Neural cell (in vitro differentiated cells): Measurements from ENCODE around the gene TANGO6. TPM values are rescaled to one million over a fixed set of nuclear protein-coding genes. Genes with fewer than 3 reads are reported as not detected.

Experiments used
- H2AFZ ChIP-seq: fragments of 200-600, 300-800 bp; sonication (generic), shearing (Covaris generic); 2 replicates; pipeline ENCODE4 v1.6.0; 2014; ENCODE audit warnings: low read depth, mild to moderate bottlenecking, antibody characterized with exemption, low read length, moderate library complexity
- H3F3A ChIP-seq: fragments of 200-600 bp; shearing (Covaris generic); 2 replicates; pipeline ENCODE4 v1.6.1; 2016; ENCODE audit warnings: mild to moderate bottlenecking, moderate library complexity, mixed read lengths, antibody characterized with exemption, low read length; ENCODE audit not compliant: insufficient read depth, poor library complexity, severe bottlenecking
- H3K27ac ChIP-seq: fragments of 200-600, 300-800 bp; sonication (generic), shearing (Covaris generic); 2 replicates; pipeline ENCODE4 v1.5.1; 2014; ENCODE audit warnings: mild to moderate bottlenecking, low read length, moderate library complexity
- H3K27me3 ChIP-seq: fragments of 300-800, 200-600 bp; sonication (generic), shearing (Covaris generic); 2 replicates; pipeline ENCODE4 v1.6.0; 2014; ENCODE audit warnings: mild to moderate bottlenecking, low read depth, low read length, moderate library complexity; ENCODE audit not compliant: insufficient read depth
- H3K36me3 ChIP-seq: fragments of 300-800, 200-600 bp; sonication (generic), shearing (Covaris generic); 2 replicates; pipeline ENCODE4 v1.5.1; 2014; ENCODE audit warnings: mild to moderate bottlenecking, antibody characterized with exemption, low read length, moderate library complexity; ENCODE audit not compliant: insufficient read depth
- H3K4me2 ChIP-seq: fragments of 300-800, 200-600 bp; sonication (generic), shearing (Covaris generic); 2 replicates; pipeline ENCODE4 v1.6.0; 2014; ENCODE audit warnings: mild to moderate bottlenecking, low read length
- H3K4me3 ChIP-seq: fragments of 300-800, 200-600 bp; sonication (generic), shearing (Covaris generic); 2 replicates; pipeline ENCODE4 v1.5.1; 2014; ENCODE audit warnings: mild to moderate bottlenecking, low read length, moderate library complexity
- H3K79me2 ChIP-seq: fragments of 200-600 bp; shearing (Covaris generic); replicated peaks from 2 replicates; pipeline ENCODE4 v1.6.0; 2014; ENCODE audit warnings: mild to moderate bottlenecking, low read length, moderate library complexity; ENCODE audit not compliant: insufficient read depth
- H3K9ac ChIP-seq: fragments of 300-800, 200-600 bp; sonication (generic), shearing (Covaris generic); 2 replicates; pipeline ENCODE4 v1.6.1; 2016; ENCODE audit warnings: mild to moderate bottlenecking, low read length, mixed read lengths
- H3K9me2 ChIP-seq: fragments of 200-600 bp; shearing (Covaris generic); 2 replicates; pipeline ENCODE4 v1.6.1; 2016; ENCODE audit warnings: mild to moderate bottlenecking, low read length, mixed read lengths; ENCODE audit not compliant: insufficient read depth
- H3K9me3 ChIP-seq: fragments of 200-600, 300-800 bp; sonication (generic), shearing (Covaris generic); 2 replicates; pipeline ENCODE4 v1.6.1; 2016; ENCODE audit warnings: mild to moderate bottlenecking, mixed run types, low read length, moderate library complexity, mixed read lengths
- H4K20me1 ChIP-seq: fragments of 200-600 bp; shearing (Covaris generic); 2 replicates; pipeline ENCODE4 v1.6.1; 2016; ENCODE audit warnings: mild to moderate bottlenecking, mixed run types; ENCODE audit not compliant: insufficient read depth
- EP300 ChIP-seq: fragments of 450-650 bp; conservative IDR thresholded peaks from 2 replicates; pipeline ENCODE4 v1.6.1; 2014; ENCODE audit warnings: antibody characterized with exemption, mild to moderate bottlenecking, moderate library complexity; ENCODE audit not compliant: poor library complexity, severe bottlenecking
- EZH2 ChIP-seq: fragments of 200-600, 300-800 bp; shearing (Covaris generic), sonication (generic); IDR thresholded peaks from 2 replicates; pipeline ENCODE4 v1.6.1; 2014; ENCODE audit warnings: antibody characterized with exemption, low read length, borderline replicate concordance, mild to moderate bottlenecking; ENCODE audit not compliant: insufficient read depth, poor library complexity, severe bottlenecking
- MXI1 ChIP-seq: fragments of 450-650 bp; conservative IDR thresholded peaks from 2 replicates; pipeline ENCODE4 v1.6.1; 2014; ENCODE audit warnings: antibody characterized with exemption, mild to moderate bottlenecking; ENCODE audit not compliant: poor library complexity, severe bottlenecking
- POLR2AphosphoS5 ChIP-seq: IDR thresholded peaks from 2 replicates; pipeline ENCODE4 v1.6.1; 2012
- RAD21 ChIP-seq: fragments of 450-650 bp; conservative IDR thresholded peaks from 2 replicates; pipeline ENCODE4 v1.6.1; 2014; ENCODE audit warnings: antibody characterized with exemption, mild to moderate bottlenecking, moderate library complexity
- SMC3 ChIP-seq: fragments of 450-650 bp; conservative IDR thresholded peaks from 2 replicates; pipeline ENCODE4 v1.6.1; 2014; ENCODE audit warnings: antibody characterized with exemption, mild to moderate bottlenecking, moderate library complexity; ENCODE audit not compliant: poor library complexity
- TAF1 ChIP-seq: IDR thresholded peaks from 2 replicates; pipeline ENCODE4 v1.6.1; 2012; ENCODE audit warnings: low read depth
- polyA plus RNA-seq: library from polyadenylated mRNA; depleted of rRNA; stranded (reverse); fragments of >200 nt; gene quantifications from 2 replicates; pipeline ENCODE4 v1.2.3, GENCODE V29; 2014
- TF ChIP-seq, protein P1 (sequence below): fragments of 450-650 bp; IDR thresholded peaks from 2 replicates; pipeline ENCODE4 v1.5.1; 2014; ENCODE audit warnings: antibody characterized with exemption, mild to moderate bottlenecking, moderate library complexity; ENCODE audit not compliant: poor library complexity, severe bottlenecking
- TF ChIP-seq, protein P2 (sequence below): IDR thresholded peaks from 2 replicates; pipeline ENCODE4 v1.6.1; 2012; ENCODE audit warnings: borderline replicate concordance

The TANGO6 gene
- polyA plus RNA-seq, 1 donor from 2014 or later: 9.5 TPM

DNA sequence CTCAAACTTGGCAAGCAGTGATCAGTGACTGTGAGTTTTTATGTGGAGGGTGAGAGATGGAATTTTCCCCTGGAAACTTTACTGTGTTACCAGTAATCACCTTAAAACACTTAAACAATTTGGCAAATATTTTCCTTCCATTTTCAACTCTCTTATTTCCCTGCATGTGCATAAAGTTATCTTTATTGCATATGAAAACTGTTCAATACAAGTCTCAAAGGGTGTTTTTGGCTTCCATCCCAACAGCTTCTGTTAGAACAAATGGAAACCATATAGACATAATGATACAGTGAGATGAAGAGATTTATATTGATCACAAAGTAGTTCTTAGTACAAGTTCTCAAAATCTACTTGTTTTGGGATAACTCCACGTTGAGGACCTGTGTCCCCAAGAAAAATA is 36.4 kb upstream of the TANGO6 start:
- no peak overlapping the region for H3K9ac ChIP-seq
- H3K36me3 ChIP-seq: no peaks in the 10 kb centered on the region
- H3K27ac ChIP-seq: no peak overlapping the region
- no peak overlapping the region for H3K4me3 ChIP-seq
- no peaks in the 10 kb centered on the region for H4K20me1 ChIP-seq
- no peaks in the 10 kb centered on the region for H3K9me2 ChIP-seq
- H2AFZ ChIP-seq: no peak overlapping the region
- H3F3A ChIP-seq: no peaks in the 10 kb centered on the region
- no peaks in the 10 kb centered on the region for H3K9me3 ChIP-seq
- no peaks in the 10 kb centered on the region for H3K79me2 ChIP-seq
- no peak overlapping the region for H3K4me2 ChIP-seq
- no peak for TF ChIP-seq RAD21
- TF ChIP-seq POLR2AphosphoS5: no peak
- TF ChIP-seq MXI1: no peak
- TF ChIP-seq SMC3: no peak
- no peak for TF ChIP-seq EP300
- TF ChIP-seq, protein P1, sequence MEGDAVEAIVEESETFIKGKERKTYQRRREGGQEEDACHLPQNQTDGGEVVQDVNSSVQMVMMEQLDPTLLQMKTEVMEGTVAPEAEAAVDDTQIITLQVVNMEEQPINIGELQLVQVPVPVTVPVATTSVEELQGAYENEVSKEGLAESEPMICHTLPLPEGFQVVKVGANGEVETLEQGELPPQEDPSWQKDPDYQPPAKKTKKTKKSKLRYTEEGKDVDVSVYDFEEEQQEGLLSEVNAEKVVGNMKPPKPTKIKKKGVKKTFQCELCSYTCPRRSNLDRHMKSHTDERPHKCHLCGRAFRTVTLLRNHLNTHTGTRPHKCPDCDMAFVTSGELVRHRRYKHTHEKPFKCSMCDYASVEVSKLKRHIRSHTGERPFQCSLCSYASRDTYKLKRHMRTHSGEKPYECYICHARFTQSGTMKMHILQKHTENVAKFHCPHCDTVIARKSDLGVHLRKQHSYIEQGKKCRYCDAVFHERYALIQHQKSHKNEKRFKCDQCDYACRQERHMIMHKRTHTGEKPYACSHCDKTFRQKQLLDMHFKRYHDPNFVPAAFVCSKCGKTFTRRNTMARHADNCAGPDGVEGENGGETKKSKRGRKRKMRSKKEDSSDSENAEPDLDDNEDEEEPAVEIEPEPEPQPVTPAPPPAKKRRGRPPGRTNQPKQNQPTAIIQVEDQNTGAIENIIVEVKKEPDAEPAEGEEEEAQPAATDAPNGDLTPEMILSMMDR: no peak
- TF ChIP-seq, protein P2, sequence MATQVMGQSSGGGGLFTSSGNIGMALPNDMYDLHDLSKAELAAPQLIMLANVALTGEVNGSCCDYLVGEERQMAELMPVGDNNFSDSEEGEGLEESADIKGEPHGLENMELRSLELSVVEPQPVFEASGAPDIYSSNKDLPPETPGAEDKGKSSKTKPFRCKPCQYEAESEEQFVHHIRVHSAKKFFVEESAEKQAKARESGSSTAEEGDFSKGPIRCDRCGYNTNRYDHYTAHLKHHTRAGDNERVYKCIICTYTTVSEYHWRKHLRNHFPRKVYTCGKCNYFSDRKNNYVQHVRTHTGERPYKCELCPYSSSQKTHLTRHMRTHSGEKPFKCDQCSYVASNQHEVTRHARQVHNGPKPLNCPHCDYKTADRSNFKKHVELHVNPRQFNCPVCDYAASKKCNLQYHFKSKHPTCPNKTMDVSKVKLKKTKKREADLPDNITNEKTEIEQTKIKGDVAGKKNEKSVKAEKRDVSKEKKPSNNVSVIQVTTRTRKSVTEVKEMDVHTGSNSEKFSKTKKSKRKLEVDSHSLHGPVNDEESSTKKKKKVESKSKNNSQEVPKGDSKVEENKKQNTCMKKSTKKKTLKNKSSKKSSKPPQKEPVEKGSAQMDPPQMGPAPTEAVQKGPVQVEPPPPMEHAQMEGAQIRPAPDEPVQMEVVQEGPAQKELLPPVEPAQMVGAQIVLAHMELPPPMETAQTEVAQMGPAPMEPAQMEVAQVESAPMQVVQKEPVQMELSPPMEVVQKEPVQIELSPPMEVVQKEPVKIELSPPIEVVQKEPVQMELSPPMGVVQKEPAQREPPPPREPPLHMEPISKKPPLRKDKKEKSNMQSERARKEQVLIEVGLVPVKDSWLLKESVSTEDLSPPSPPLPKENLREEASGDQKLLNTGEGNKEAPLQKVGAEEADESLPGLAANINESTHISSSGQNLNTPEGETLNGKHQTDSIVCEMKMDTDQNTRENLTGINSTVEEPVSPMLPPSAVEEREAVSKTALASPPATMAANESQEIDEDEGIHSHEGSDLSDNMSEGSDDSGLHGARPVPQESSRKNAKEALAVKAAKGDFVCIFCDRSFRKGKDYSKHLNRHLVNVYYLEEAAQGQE: no peak
- TF ChIP-seq TAF1: no peak
- no peak for TF ChIP-seq EZH2
- no peaks in the 10 kb centered on the region for H3K27me3 ChIP-seq

- Histone ChIP-seq H3K9me3 (no peaks in the 10 kb centered on the region), H3K36me3 (no peaks in the 10 kb centered on the region), H3F3A (no peaks in the 10 kb centered on the region), H4K20me1 (no peaks in the 10 kb centered on the region), H3K9ac (no peak overlapping the region), H3K79me2 (no peaks in the 10 kb centered on the region), H3K4me3 (no peak overlapping the region), H3K4me2 (no peak overlapping the region), H2AFZ (no peak overlapping the region), H3K27ac (no peak overlapping the region), H3K9me2 (no peaks in the 10 kb centered on the region), H3K27me3 (no peaks in the 10 kb centered on the region)
- no peak for TF ChIP-seq EZH2
- TF ChIP-seq MXI1: no peak
- no peak for TF ChIP-seq TAF1
- TF ChIP-seq, protein P2: no peak
- TF ChIP-seq EP300: no peak
- TF ChIP-seq, protein P1: no peak
- no peak for TF ChIP-seq POLR2AphosphoS5
- no peak for TF ChIP-seq RAD21
- no peak for TF ChIP-seq SMC3
These were observed 28.8 kb upstream of the TANGO6 start for GRCh38 chr16:68814516-68814915.
